Lower leg skin (tissue), 3 donors: ENCODE measurements around the gene UBE2I.

Experiments used
- POLR2A ChIP-seq, 2 donors: fragments of 450-650 bp; IDR thresholded peaks; one replicate each; pipeline ENCODE4 v1.6.1; 2016 to 2017; ENCODE audit warnings: antibody characterized with exemption in 2 of 2, mild to moderate bottlenecking in 1 of 2, moderate library complexity in 1 of 2
- TF ChIP-seq, protein P1 (sequence below), 3 donors: fragments of 450-650 bp; IDR thresholded peaks; one replicate each; pipeline ENCODE4 v1.5.1; 2016; ENCODE audit warnings: antibody characterized with exemption in 3 of 3, mild to moderate bottlenecking in 3 of 3, moderate library complexity in 2 of 3

DNA sequence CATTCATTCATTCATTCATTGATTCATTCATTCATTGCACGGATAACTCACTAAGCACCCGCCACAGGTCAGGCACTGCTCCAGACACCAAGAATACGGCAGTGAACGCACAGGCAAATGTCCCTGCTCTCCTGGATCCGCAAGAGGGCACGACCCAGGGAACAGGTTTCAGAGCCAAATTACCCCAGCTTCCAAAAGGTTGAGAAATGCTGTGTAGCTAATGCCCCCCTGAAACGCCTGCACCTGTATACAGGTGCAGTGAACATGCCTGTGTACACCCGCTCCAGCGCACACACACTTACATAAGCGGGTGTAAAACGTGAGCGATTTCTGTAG, 9.6 kb upstream of the UBE2I start:
- TF ChIP-seq, protein P1, sequence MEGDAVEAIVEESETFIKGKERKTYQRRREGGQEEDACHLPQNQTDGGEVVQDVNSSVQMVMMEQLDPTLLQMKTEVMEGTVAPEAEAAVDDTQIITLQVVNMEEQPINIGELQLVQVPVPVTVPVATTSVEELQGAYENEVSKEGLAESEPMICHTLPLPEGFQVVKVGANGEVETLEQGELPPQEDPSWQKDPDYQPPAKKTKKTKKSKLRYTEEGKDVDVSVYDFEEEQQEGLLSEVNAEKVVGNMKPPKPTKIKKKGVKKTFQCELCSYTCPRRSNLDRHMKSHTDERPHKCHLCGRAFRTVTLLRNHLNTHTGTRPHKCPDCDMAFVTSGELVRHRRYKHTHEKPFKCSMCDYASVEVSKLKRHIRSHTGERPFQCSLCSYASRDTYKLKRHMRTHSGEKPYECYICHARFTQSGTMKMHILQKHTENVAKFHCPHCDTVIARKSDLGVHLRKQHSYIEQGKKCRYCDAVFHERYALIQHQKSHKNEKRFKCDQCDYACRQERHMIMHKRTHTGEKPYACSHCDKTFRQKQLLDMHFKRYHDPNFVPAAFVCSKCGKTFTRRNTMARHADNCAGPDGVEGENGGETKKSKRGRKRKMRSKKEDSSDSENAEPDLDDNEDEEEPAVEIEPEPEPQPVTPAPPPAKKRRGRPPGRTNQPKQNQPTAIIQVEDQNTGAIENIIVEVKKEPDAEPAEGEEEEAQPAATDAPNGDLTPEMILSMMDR (IDR thresholded peaks at IDR 0.05): no peak
- TF ChIP-seq POLR2A (IDR thresholded peaks at IDR 0.05): no peak
